ENCODE results near the gene SLC35F1. TPM values are rescaled to one million over a fixed set of nuclear protein-coding genes. Genes with fewer than 3 reads are reported as not detected.

The SLC35F1 gene
- total RNA-seq, 1 experiment from 2014 or later: 4.3 TPM

- Histone ChIP-seq H3T11ph (ENCODE audit: low read length) (no peak overlapping the region), H3K14ac (ENCODE audit: insufficient read depth, low read length) (no peak overlapping the region), H4K20me1 (ENCODE audit: control insufficient read depth, insufficient read depth, insufficient read length) (no peaks in the 10 kb centered on the region), H3K56ac (ENCODE audit: insufficient read length, low read depth, low read length) (no peak overlapping the region), H3K27me3 (ENCODE audit: insufficient read depth, low read length) (no peaks in the 10 kb centered on the region), H3K4me1 (ENCODE audit: insufficient read depth, low read length) (no peaks in the 10 kb centered on the region), H2BK5ac (ENCODE audit: insufficient read length, low read length) (no peak overlapping the region), H3K18ac (ENCODE audit: insufficient read length, low read depth, low read length) (no peak overlapping the region), H4K5ac (ENCODE audit: insufficient read length, low read depth, low read length) (no peak overlapping the region), H3K23me2 (ENCODE audit: insufficient read length, low read depth, low read length, poor library complexity, severe bottlenecking) (no peaks in the 10 kb centered on the region), H2AK5ac (ENCODE audit: insufficient read length, low read length) (no peak overlapping the region), H2BK15ac (ENCODE audit: low read depth, low read length) (no peak overlapping the region), H2AFZ (ENCODE audit: low read length) (no peak overlapping the region), H3K4ac (ENCODE audit: low read depth, low read length) (no peak overlapping the region), H3K79me2 (ENCODE audit: insufficient read depth, low read length) (no peaks in the 10 kb centered on the region), H3K23ac (ENCODE audit: insufficient read length, low read depth, low read length) (no peak overlapping the region), H3K27ac (ENCODE audit: insufficient read length, low read depth, low read length) (no peak overlapping the region), H2BK20ac (ENCODE audit: low read depth, low read length, poor library complexity, severe bottlenecking) (no peak overlapping the region), H3K4me2 (ENCODE audit: insufficient read depth, insufficient read length, low read length) (no peak overlapping the region), H3K79me1 (ENCODE audit: insufficient read depth, low read depth, low read length, poor library complexity, severe bottlenecking) (no peaks in the 10 kb centered on the region), H3K9ac (ENCODE audit: extremely low read depth, insufficient read length, low read length) (no peak overlapping the region), H2BK12ac (ENCODE audit: insufficient read length, low read depth, low read length) (no peak overlapping the region), H2BK120ac (ENCODE audit: low read depth, low read length, poor library complexity, severe bottlenecking) (no peak overlapping the region), H4K91ac (ENCODE audit: insufficient read length, low read depth, low read length) (no peak overlapping the region), H3K9me3 (ENCODE audit: control insufficient read depth, low read depth, low read length) (no peaks in the 10 kb centered on the region), H4K8ac (replicated peaks; ENCODE audit: insufficient read length, low read depth, low read length) (no peak overlapping the region)
- Mint-ChIP-seq H3K9me3 (peaks cover 13 to 15% of the 10 kb centered on the region in 2 experiments), H3K27ac (0 out of 7 replicates have a peak overlapping the region, but pooled peaks of 1 of the 3 experiments have one; percentile 40), H3K4me3 (no peak overlapping the region), H3K27me3 (ENCODE audit: low read depth) (no peaks in the 10 kb centered on the region), H3K36me3 (ENCODE audit: insufficient read depth in 1 of 3, low read depth in 3 of 3) (peaks cover 5 to 15% (median 8%) of the 10 kb centered on the region in 3 experiments), H3K4me1 (peaks cover 0 to 3% of the 10 kb centered on the region in 2 experiments; a peak in 1 of 4 replicates)
- no CpG with 5 or more reads among the region's 3 CpGs for WGBS (ENCODE audit: extremely low coverage, insufficient read length, low lambda C conversion rate)
- no peak for DNase-seq
- no peak for TF ChIP-seq CTCF (conservative IDR thresholded peaks at IDR 0.05)
Measured at GRCh38 chr6:118177720-118178119, 270.7 kb downstream of the SLC35F1 start.
